Osteoblast (primary cell): Measurements from ENCODE around the gene MECP2. TPM values are rescaled to one million over a fixed set of nuclear protein-coding genes. Genes with fewer than 3 reads are reported as not detected.
A peak's percentile ranks its signal among the peaks of the same experiment; 100 is the strongest.

Experiments
- DNase-seq: peaks from one replicate; pipeline ENCODE4 v3.0.0; 2011; ENCODE audit warnings: low spot score, mixed read lengths; ENCODE audit not compliant: insufficient read length; ENCODE audit errors: missing footprints
- H2AFZ ChIP-seq: 2 replicates; pipeline ENCODE4 v1.6.0; 2011; ENCODE audit warnings: mild to moderate bottlenecking, low read length
- H3K27ac ChIP-seq: 2 replicates; pipeline ENCODE4 v1.5.1; 2011; ENCODE audit warnings: mild to moderate bottlenecking, low read depth, low read length, moderate library complexity
- H3K27me3 ChIP-seq: 2 replicates; pipeline ENCODE4 v1.6.0; 2012; ENCODE audit warnings: mild to moderate bottlenecking, control low read depth, inconsistent platforms, low read length, moderate library complexity; ENCODE audit not compliant: insufficient read depth
- H3K36me3 ChIP-seq: 2 replicates; pipeline ENCODE4 v1.5.1; 2011; ENCODE audit warnings: mild to moderate bottlenecking, low read length, control low read depth, moderate library complexity; ENCODE audit not compliant: insufficient read depth
- H3K4me1 ChIP-seq: 2 replicates; pipeline ENCODE4 v1.5.1; 2011; ENCODE audit warnings: mild to moderate bottlenecking, low read length, control low read depth, moderate library complexity; ENCODE audit not compliant: insufficient read depth
- H3K4me2 ChIP-seq: 2 replicates; pipeline ENCODE4 v1.6.0; 2011; ENCODE audit warnings: mild to moderate bottlenecking, low read length; ENCODE audit not compliant: insufficient read depth
- H3K4me3 ChIP-seq: fragments of 200-600 bp; sonication (generic); 3 replicates; pipeline ENCODE4 v1.5.1; 2012; ENCODE audit warnings: mild to moderate bottlenecking, low read length, inconsistent platforms; ENCODE audit not compliant: insufficient read depth
- H3K79me2 ChIP-seq: 2 replicates; pipeline ENCODE4 v1.6.0; 2012; ENCODE audit warnings: mild to moderate bottlenecking, low read length, control low read depth, inconsistent platforms; ENCODE audit not compliant: insufficient read depth
- H3K9me3 ChIP-seq: 2 replicates; pipeline ENCODE4 v1.5.1; 2011; ENCODE audit warnings: low read depth, low read length, control low read depth
- H4K20me1 ChIP-seq: 2 replicates; pipeline ENCODE4 v1.6.0; 2012; ENCODE audit warnings: mild to moderate bottlenecking, low read length, control low read depth; ENCODE audit not compliant: insufficient read depth
- total RNA-seq: library from RNA; depleted of rRNA; stranded (reverse); fragments of >200 nt; gene quantifications from 2 replicates; pipeline ENCODE4 v1.2.3, GENCODE V29; 2012
- TF ChIP-seq, protein P1 (sequence below): IDR thresholded peaks from 2 replicates; pipeline ENCODE4 v1.5.1; 2011; ENCODE audit warnings: mild to moderate bottlenecking, low read depth, low read length, moderate library complexity; ENCODE audit errors: extremely low read depth

MECP2 gene
- total RNA-seq, 1 donor, result 31.1 TPM

GRCh38 chrX:154115071-154115470 is 17.6 kb upstream of the MECP2 start:
- H3K27ac ChIP-seq, result no peak overlapping the region
- no peaks in the 10 kb centered on the region for H3K79me2 ChIP-seq
- no peaks in the 10 kb centered on the region for H3K9me3 ChIP-seq
- no peak overlapping the region for H3K4me3 ChIP-seq
- H2AFZ ChIP-seq, result no peak overlapping the region
- no peaks in the 10 kb centered on the region for H4K20me1 ChIP-seq
- no peak overlapping the region for H3K4me2 ChIP-seq
- H3K4me1 ChIP-seq, result no peaks in the 10 kb centered on the region
- TF ChIP-seq, protein P1, sequence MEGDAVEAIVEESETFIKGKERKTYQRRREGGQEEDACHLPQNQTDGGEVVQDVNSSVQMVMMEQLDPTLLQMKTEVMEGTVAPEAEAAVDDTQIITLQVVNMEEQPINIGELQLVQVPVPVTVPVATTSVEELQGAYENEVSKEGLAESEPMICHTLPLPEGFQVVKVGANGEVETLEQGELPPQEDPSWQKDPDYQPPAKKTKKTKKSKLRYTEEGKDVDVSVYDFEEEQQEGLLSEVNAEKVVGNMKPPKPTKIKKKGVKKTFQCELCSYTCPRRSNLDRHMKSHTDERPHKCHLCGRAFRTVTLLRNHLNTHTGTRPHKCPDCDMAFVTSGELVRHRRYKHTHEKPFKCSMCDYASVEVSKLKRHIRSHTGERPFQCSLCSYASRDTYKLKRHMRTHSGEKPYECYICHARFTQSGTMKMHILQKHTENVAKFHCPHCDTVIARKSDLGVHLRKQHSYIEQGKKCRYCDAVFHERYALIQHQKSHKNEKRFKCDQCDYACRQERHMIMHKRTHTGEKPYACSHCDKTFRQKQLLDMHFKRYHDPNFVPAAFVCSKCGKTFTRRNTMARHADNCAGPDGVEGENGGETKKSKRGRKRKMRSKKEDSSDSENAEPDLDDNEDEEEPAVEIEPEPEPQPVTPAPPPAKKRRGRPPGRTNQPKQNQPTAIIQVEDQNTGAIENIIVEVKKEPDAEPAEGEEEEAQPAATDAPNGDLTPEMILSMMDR, result no peak
- no peak for DNase-seq
- H3K36me3 ChIP-seq, result no peaks in the 10 kb centered on the region
- peaks cover 30% of the 10 kb centered on the region for H3K27me3 ChIP-seq

GRCh38 chrX:154114652-154115051 is 17.1 kb upstream of the MECP2 start:
- H3K4me3 ChIP-seq, result no peak overlapping the region
- no peak for DNase-seq
- no peaks in the 10 kb centered on the region for H4K20me1 ChIP-seq
- H3K27ac ChIP-seq, result no peak overlapping the region
- no peaks in the 10 kb centered on the region for H3K79me2 ChIP-seq
- TF ChIP-seq, protein P1, result no peak
- H3K4me2 ChIP-seq, result no peak overlapping the region
- no peaks in the 10 kb centered on the region for H3K4me1 ChIP-seq
- H3K36me3 ChIP-seq, result no peaks in the 10 kb centered on the region
- peaks cover 30% of the 10 kb centered on the region for H3K27me3 ChIP-seq
- no peak overlapping the region for H2AFZ ChIP-seq
- H3K9me3 ChIP-seq, result no peaks in the 10 kb centered on the region

DNA sequence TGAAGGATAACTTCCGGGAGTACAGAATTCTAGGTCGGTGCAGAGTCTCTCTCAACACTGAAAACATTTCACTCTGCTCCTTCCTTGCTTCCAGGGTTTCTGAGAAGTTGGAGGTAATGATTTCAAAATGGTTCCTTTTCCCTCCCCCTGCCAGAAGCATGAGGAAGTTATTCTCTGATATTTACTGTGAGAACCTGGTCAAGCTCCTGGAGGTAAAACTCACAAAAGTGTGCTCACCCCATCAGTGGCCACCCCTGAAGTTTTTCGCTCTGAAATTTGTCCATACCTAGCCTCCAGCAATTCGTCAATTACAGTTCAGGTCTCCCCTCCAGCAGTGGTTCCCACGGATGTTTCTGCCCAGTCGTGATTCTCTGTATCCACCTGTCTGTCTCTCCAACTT is 16.2 kb upstream of the MECP2 start:
- Histone ChIP-seq H2AFZ (no peak overlapping the region), H3K79me2 (no peaks in the 10 kb centered on the region), H3K27me3 (peaks cover 32% of the 10 kb centered on the region), H3K4me1 (no peaks in the 10 kb centered on the region), H3K4me3 (no peak overlapping the region), H3K4me2 (no peak overlapping the region), H3K9me3 (no peaks in the 10 kb centered on the region), H3K36me3 (no peaks in the 10 kb centered on the region), H4K20me1 (no peaks in the 10 kb centered on the region), H3K27ac (no peak overlapping the region)
- TF ChIP-seq, protein P1, result no peak
- no peak for DNase-seq

DNA sequence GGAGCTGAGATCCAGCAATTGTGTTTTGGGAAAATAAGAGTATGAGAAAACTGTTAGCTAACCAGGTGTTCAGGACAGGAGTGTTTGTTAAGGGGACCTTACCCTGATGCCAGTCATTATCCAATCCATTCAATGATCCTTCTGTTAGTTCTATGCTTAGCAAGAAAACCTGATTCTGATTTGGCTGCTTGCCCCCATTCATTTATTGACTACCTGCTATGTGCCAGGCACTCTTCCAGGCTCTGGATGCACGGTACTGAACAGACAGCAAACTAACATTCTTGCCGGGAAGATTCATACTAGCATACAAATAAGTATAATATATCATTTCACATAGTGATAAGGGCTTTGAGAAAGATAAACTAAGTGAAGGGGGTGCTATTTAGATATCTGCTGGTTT is 1.0 kb upstream of the MECP2 start:
- Histone ChIP-seq H2AFZ (peak overlapping the region; percentile 93), H3K4me1 (peaks cover 21% of the 10 kb centered on the region), H3K9me3 (no peaks in the 10 kb centered on the region), H3K27ac (no peak overlapping the region), H3K4me2 (peak overlapping the region; percentile 90), H3K36me3 (no peaks in the 10 kb centered on the region), H4K20me1 (peaks cover 26% of the 10 kb centered on the region), H3K27me3 (peaks cover 12% of the 10 kb centered on the region), H3K4me3 (no peak overlapping the region), H3K79me2 (peaks cover 32% of the 10 kb centered on the region)
- DNase-seq, result no peak
- TF ChIP-seq, protein P1, result no peak
